H1 (cell line): Measurements from ENCODE around the gene NPHS2. TPM values are rescaled to one million over a fixed set of nuclear protein-coding genes. Genes with fewer than 3 reads are reported as not detected.

Experiments used
- CTCF ChIA-PET: fragments of 300-600 bp; sonication (Branson Sonifier 250); formaldehyde crosslinking; loops from one replicate; lab custom pipeline; 2021; ENCODE audit not compliant: partially characterized antibody; lab: Charles Lee
- POLR2A ChIA-PET: fragments of 300-600 bp; sonication (Branson Sonifier 250); formaldehyde crosslinking; loops from one replicate; lab custom pipeline; 2021; ENCODE audit warnings: inconsistent platforms; ENCODE audit not compliant: partially characterized antibody; lab: Charles Lee
- DNase-seq, 2 experiments: peaks; one replicate each; pipeline versions ENCODE4 v3.0.0 to v3.0.0-alpha.2; 2010 to 2022; ENCODE audit warnings: low spot score in 2 of 2, low read depth in 1 of 2, mixed read lengths in 1 of 2
- FAIRE-seq: peaks from 2 replicates; lab custom pipeline; 2011; peaks lifted over from hg19 to GRCh38; lab: Jason Lieb, UNC
- H2AFZ ChIP-seq: 2 replicates; pipeline ENCODE4 v1.8.1; 2012; ENCODE audit warnings: low read length, inconsistent platforms
- H2AK5ac ChIP-seq: 2 replicates; pipeline ENCODE4 v1.6.1; 2013; ENCODE audit warnings: low read depth, low read length
- H2BK120ac ChIP-seq: replicated peaks from 2 replicates; pipeline ENCODE3; 2013; ENCODE audit warnings: low read depth, low read length, inconsistent platforms
- H2BK12ac ChIP-seq: 2 replicates; pipeline ENCODE4 v1.6.1; 2013; ENCODE audit warnings: low read depth, low read length
- H2BK15ac ChIP-seq: 2 replicates; pipeline ENCODE4 v1.6.1; 2013; ENCODE audit warnings: low read length
- H2BK20ac ChIP-seq: 2 replicates; pipeline ENCODE4 v1.6.1; 2013; ENCODE audit warnings: low read length
- H2BK5ac ChIP-seq: 2 replicates; pipeline ENCODE4 v1.6.1; 2013; ENCODE audit warnings: low read depth, low read length
- H3K14ac ChIP-seq: 2 replicates; pipeline ENCODE4 v1.6.1; 2013; ENCODE audit warnings: inconsistent platforms; ENCODE audit not compliant: insufficient read length
- H3K18ac ChIP-seq: 2 replicates; pipeline ENCODE4 v1.6.1; 2013; ENCODE audit warnings: low read length; ENCODE audit errors: extremely low read depth
- H3K23ac ChIP-seq: 2 replicates; pipeline ENCODE4 v1.6.1; 2013; ENCODE audit warnings: inconsistent platforms; ENCODE audit not compliant: insufficient read length
- H3K23me2 ChIP-seq: 2 replicates; pipeline ENCODE4 v1.6.1; 2013; ENCODE audit warnings: low read depth, low read length
- H3K27ac ChIP-seq: 2 replicates; pipeline ENCODE4 v1.6.1; 2011; ENCODE audit warnings: low read depth, low read length, inconsistent platforms
- H3K27me3 ChIP-seq, 4 experiments: replicated peaks in 1 of 4; 1 replicate in 1 of 4; 2 replicates in 3 of 4; pipeline versions ENCODE4 v1.6.1 to v1.8.1; 2011 to 2013; ENCODE audit warnings: low read length in 3 of 4, mild to moderate bottlenecking in 3 of 4, inconsistent platforms in 2 of 4, mixed read lengths in 2 of 4, moderate library complexity in 1 of 4; ENCODE audit not compliant: control insufficient read depth in 3 of 4, insufficient read depth in 3 of 4; ENCODE audit errors: extremely low read depth in 1 of 4
- H3K36me3 ChIP-seq, 4 experiments: 2 replicates each; pipeline versions ENCODE4 v1.6.1 to v1.8.1; 2011 to 2013; ENCODE audit warnings: mild to moderate bottlenecking in 4 of 4, low read length in 3 of 4, moderate library complexity in 2 of 4, control low read depth in 1 of 4, inconsistent platforms in 1 of 4; ENCODE audit not compliant: insufficient read depth in 4 of 4, control insufficient read depth in 2 of 4
- H3K4ac ChIP-seq: replicated peaks from 2 replicates; pipeline ENCODE3; 2013; ENCODE audit warnings: low read length, low read depth, mixed read lengths, inconsistent platforms; ENCODE audit not compliant: insufficient read length
- H3K4me1 ChIP-seq, 4 experiments: replicated peaks in 1 of 4; 1 replicate in 1 of 4; 2 replicates in 3 of 4; pipeline versions ENCODE4 v1.6.1 to v1.8.1; 2011 to 2013; ENCODE audit warnings: low read length in 3 of 4, inconsistent platforms in 2 of 4, mixed read lengths in 1 of 4; ENCODE audit not compliant: insufficient read depth in 4 of 4, control insufficient read depth in 3 of 4
- H3K4me2 ChIP-seq, 2 experiments: 2 replicates each; pipeline versions ENCODE4 v1.6.1 to v1.8.1; 2011 to 2013; ENCODE audit warnings: low read depth in 2 of 2, low read length in 2 of 2, control low read depth in 1 of 2, inconsistent platforms in 1 of 2, mild to moderate bottlenecking in 1 of 2; ENCODE audit not compliant: insufficient read depth in 1 of 2
- H3K4me3 ChIP-seq, 4 experiments: fragments of 200-600, 300-600 bp in 1 of 4; sonication (generic), shearing (Covaris generic), sonication (Bioruptor Twin) in 1 of 4; 2 replicates each; pipeline versions ENCODE4 v1.5.1 to v1.8.1; 2011 to 2016; ENCODE audit warnings: low read length in 4 of 4, low read depth in 3 of 4, control low read depth in 2 of 4, inconsistent platforms in 2 of 4, mild to moderate bottlenecking in 2 of 4, mixed read lengths in 1 of 4, moderate library complexity in 1 of 4; ENCODE audit not compliant: insufficient read depth in 2 of 4; ENCODE audit errors: extremely low read depth in 1 of 4
- H3K56ac ChIP-seq: replicated peaks from 2 replicates; pipeline ENCODE3; 2013; ENCODE audit warnings: low read depth, mild to moderate bottlenecking, mixed read lengths, low read length, inconsistent platforms; ENCODE audit not compliant: insufficient read length
- H3K79me1 ChIP-seq: 2 replicates; pipeline ENCODE4 v1.6.1; 2013; ENCODE audit warnings: low read depth, low read length, control low read depth
- H3K79me2 ChIP-seq, 2 experiments: 2 replicates each; pipeline versions ENCODE4 v1.6.1 to v1.8.1; 2012 to 2013; ENCODE audit warnings: low read length in 2 of 2, mild to moderate bottlenecking in 2 of 2, inconsistent platforms in 1 of 2; ENCODE audit not compliant: insufficient read depth in 2 of 2, control insufficient read depth in 1 of 2
- H3K9ac ChIP-seq, 4 experiments: replicated peaks in 1 of 4; 1 replicate in 1 of 4; 2 replicates in 3 of 4; pipeline versions ENCODE4 v1.6.1 to v1.8.1; 2011 to 2013; ENCODE audit warnings: low read depth in 3 of 4, low read length in 3 of 4, control low read depth in 2 of 4, mild to moderate bottlenecking in 2 of 4, moderate library complexity in 2 of 4, inconsistent platforms in 1 of 4; ENCODE audit errors: extremely low read depth in 1 of 4
- H3K9me3 ChIP-seq, 2 experiments: 2 replicates each; pipeline versions ENCODE4 v1.6.1 to v1.8.1; 2012 to 2013; ENCODE audit warnings: mild to moderate bottlenecking in 2 of 2, moderate library complexity in 2 of 2, control low read depth in 1 of 2, inconsistent platforms in 1 of 2, low read depth in 1 of 2, low read length in 1 of 2, mixed read lengths in 1 of 2; ENCODE audit not compliant: insufficient read depth in 2 of 2
- H4K20me1 ChIP-seq, 2 experiments: replicated peaks in 1 of 2; 2 replicates each; pipeline versions ENCODE3 to v1.8.1; 2011 to 2013; ENCODE audit warnings: inconsistent platforms in 2 of 2, low read length in 2 of 2, mild to moderate bottlenecking in 1 of 2; ENCODE audit not compliant: insufficient read depth in 2 of 2, control insufficient read depth in 1 of 2
- H4K5ac ChIP-seq: 2 replicates; pipeline ENCODE4 v1.6.1; 2013; ENCODE audit warnings: low read length, low read depth, mixed read lengths, inconsistent platforms; ENCODE audit not compliant: insufficient read length
- H4K8ac ChIP-seq: 2 replicates; pipeline ENCODE4 v1.8.0; 2013; ENCODE audit warnings: mild to moderate bottlenecking, moderate library complexity, low read length, inconsistent platforms; ENCODE audit not compliant: insufficient read depth; ENCODE audit errors: extremely low read depth
- H4K91ac ChIP-seq: replicated peaks from 2 replicates; pipeline ENCODE3; 2013; ENCODE audit warnings: low read length, mixed read lengths, inconsistent platforms; ENCODE audit not compliant: insufficient read length
- E2F6 ChIP-seq: IDR thresholded peaks from 2 replicates; pipeline ENCODE4 v1.6.1; 2012; ENCODE audit warnings: inconsistent platforms
- HDAC2 ChIP-seq, 2 experiments: fragments of 300-600 bp in 1 of 2; sonication (generic) in 1 of 2; IDR thresholded peaks; 2 replicates each; pipeline ENCODE4 v1.6.1; 2011 to 2012; ENCODE audit warnings: low read depth in 2 of 2, low read length in 2 of 2, mild to moderate bottlenecking in 2 of 2, moderate library complexity in 2 of 2, borderline replicate concordance in 1 of 2, inconsistent platforms in 1 of 2
- SIN3A ChIP-seq, 2 experiments: IDR thresholded peaks in 1 of 2; conservative IDR thresholded peaks in 1 of 2; 2 replicates each; pipeline ENCODE4 v1.6.1; 2011 to 2012; ENCODE audit warnings: low read length in 2 of 2, improper control_type of control experiment in 1 of 2, low read depth in 1 of 2, mild to moderate bottlenecking in 1 of 2
- TAF7 ChIP-seq: optimal IDR thresholded peaks from 2 replicates; pipeline ENCODE3; 2011; ENCODE audit warnings: low read depth, mild to moderate bottlenecking, inconsistent platforms, low read length, moderate library complexity, borderline replicate concordance
- WGBS, 2 experiments: shearing (Covaris generic) in 1 of 2; methylation state at CpG; one replicate each; pipeline versions ENCODE4 v1.1.6 to v1.1.7; 2013 to 2015; ENCODE audit warnings: low lambda C conversion rate in 2 of 2, mixed read lengths in 2 of 2, inconsistent platforms in 1 of 2, low coverage in 1 of 2, missing lambda C conversion rate in 1 of 2; ENCODE audit not compliant: insufficient replicate concordance in 2 of 2, insufficient coverage in 1 of 2, insufficient read length in 1 of 2; ENCODE audit errors: extremely low coverage in 1 of 2, missing lambda C conversion rate in 1 of 2; 5-methylcytosine and 5-hydroxymethylcytosine counted together
- long read RNA-seq, 2 experiments: library from RNA in 1 of 2; library from capped mRNA in 1 of 2; stranded (forward); transcript quantifications; one replicate each; pipeline ENCODE4 v2.0.0, GENCODE V29; 2021; ENCODE audit warnings: inconsistent platforms in 1 of 2
- polyA minus RNA-seq, 3 experiments: library from RNA; depleted of rRNA, polyadenylated mRNA; stranded (reverse); fragments of >200 nt; gene quantifications; 1 replicate in 2 of 3; 2 replicates in 1 of 3; pipeline ENCODE4 v1.2.3, GENCODE V29; 2011
- polyA plus RNA-seq, 7 experiments: library from polyadenylated mRNA; depleted of rRNA in 3 of 7; stranded (reverse) in 5 of 7; unstranded in 2 of 7; fragments of >200 nt in 5 of 7; fragments of 200-250 nt in 2 of 7; gene quantifications; 1 replicate in 5 of 7; 2 replicates in 1 of 7; 4 replicates in 1 of 7; pipeline versions ENCODE4 v1.2.1 to v1.2.3, GENCODE V29; 2011 to 2013; ENCODE audit warnings: missing spikeins in 2 of 7, mixed read lengths in 2 of 7
- total RNA-seq: library from RNA; stranded (reverse); fragmentation: NEBNext Ultra II Directional; extraction: Animal tissue kit (Norgen Biotek cat#: 25700); gene quantifications from 2 replicates; pipeline ENCODE4 v1.2.1, GENCODE V29; 2021

The NPHS2 gene
- total RNA-seq = not detected in 2 replicates
- not detected in 2 replicates for polyA plus RNA-seq (2011; rRNA removed)
- 0.04 TPM for polyA plus RNA-seq (2011; cell fraction: cytosol; rRNA removed)
- polyA plus RNA-seq (2011; cell fraction: nucleus; rRNA removed) = not detected
- polyA plus RNA-seq (2012, experiment 1 of 2) = not detected in 4 replicates
- polyA plus RNA-seq (2012, experiment 2 of 2) = 0.08 TPM
- polyA plus RNA-seq (2013, experiment 1 of 2) = 0.08 TPM
- 0.09 TPM for polyA plus RNA-seq (2013, experiment 2 of 2)
- polyA minus RNA-seq (2011; rRNA and poly(A)+ RNA removed) = 0.13 TPM in 1 of 2 replicates, not detected in the other
- not detected for polyA minus RNA-seq (2011; cell fraction: cytosol; rRNA and poly(A)+ RNA removed)
- polyA minus RNA-seq (2011; cell fraction: nucleus; rRNA and poly(A)+ RNA removed) = not detected
- long read RNA-seq, experiment 1 = 0 reads
- long read RNA-seq, experiment 2 = 0 reads

- Histone ChIP-seq H3K56ac (no peak within 1 kb of the TSS), H3K9me3 (no peaks in the 10 kb centered on the region; a peak in 1 of 4 replicates), H3K4me1 (no peaks in the 10 kb centered on the region; a peak in 1 of 7 replicates), H3K36me3 (no peaks in the 10 kb centered on the region), H2AK5ac (no peak within 1 kb of the TSS), H3K79me1 (no peaks in the 10 kb centered on the region), H3K18ac (no peak within 1 kb of the TSS; the same call in none of the 2 replicates), H4K8ac (no peak within 1 kb of the TSS), H3K23me2 (peaks cover 7% of the 10 kb centered on the region; the same call in 1 of the 2 replicates), H2BK20ac (0 out of 2 replicates have a peak within 1 kb of the TSS, but pooled peaks have one; percentile 32), H2BK120ac (no peak within 1 kb of the TSS), H2BK12ac (no peak within 1 kb of the TSS), H2AFZ (0 out of 2 replicates have a peak within 1 kb of the TSS, but pooled peaks have one; percentile 51), H4K91ac (no peak within 1 kb of the TSS), H4K5ac (no peak within 1 kb of the TSS), H3K4ac (no peak within 1 kb of the TSS), H3K23ac (no peak within 1 kb of the TSS), H2BK15ac (no peak within 1 kb of the TSS), H3K9ac (0 out of 7 replicates have a peak within 1 kb of the TSS, but pooled peaks of 1 of the 4 experiments have one; percentile 7), H3K14ac (no peak within 1 kb of the TSS), H3K4me2 (peak within 1 kb of the TSS; percentile 67 to 74), H3K79me2 (no peaks in the 10 kb centered on the region), H4K20me1 (no peaks in the 10 kb centered on the region), H3K27ac (no peak within 1 kb of the TSS), H3K4me3 (peak within 1 kb of the TSS; percentile 39 to 65 (median 44)), H3K27me3 (peaks cover 19 to 35% (median 32%) of the 10 kb centered on the region in 4 experiments), H2BK5ac (no peak within 1 kb of the TSS)
- CTCF ChIA-PET = interaction anchor here (0.5 to 2.7 kb wide), 9 partner anchors 9 to 258 kb away, joined by 3 to 10 read pairs (median 3); partner anchors contain the start of gene TDRD5
- POLR2A ChIA-PET = interaction anchor here (1.4 kb wide), 1 partner anchor 9 kb away, joined by 4 read pairs; no protein-coding TSS in a partner anchor
- FAIRE-seq (no peak), DNase-seq (peak in 1 of 2 experiments; percentile 74)
- 6% methylated on average over 52 of the region's 77 CpGs; no CpG with 5 or more reads in 1 of the 2 experiments for WGBS, 2 experiments
- TF ChIP-seq TAF7 (no peak), SIN3A (conservative IDR thresholded peaks at IDR 0.05 in 1 of 2, IDR thresholded peaks at IDR 0.05 in 1 of 2; ENCODE audit: low read depth in 1 of 2, low read length in 2 of 2) (no peak), HDAC2 (IDR thresholded peaks at IDR 0.05; ENCODE audit: borderline replicate concordance in 1 of 2, low read depth in 2 of 2, low read length in 2 of 2) (no peak), E2F6 (no peak)
These were observed at the start of gene NPHS2 for GRCh38 chr1:179575497-179576314. Gene NPHS2 (minus strand): TSS chr1:179575948. CDS start chr1:179575864, 84 bp downstream.
